ENCODE measurements around the gene GHITM. TPM values are rescaled to one million over a fixed set of nuclear protein-coding genes. Genes with fewer than 3 reads are reported as not detected.
A peak's percentile ranks its signal among the peaks of the same experiment; 100 is the strongest.
"Not testable (repeated sequence)": the region's sequence is repeated elsewhere in the genome, so short reads cannot be mapped to it uniquely, and the experiment has no call there.

Gene GHITM
- total and polyA plus RNA-seq, 5 donors, result 274 to 430 (median 306) TPM

DNA sequence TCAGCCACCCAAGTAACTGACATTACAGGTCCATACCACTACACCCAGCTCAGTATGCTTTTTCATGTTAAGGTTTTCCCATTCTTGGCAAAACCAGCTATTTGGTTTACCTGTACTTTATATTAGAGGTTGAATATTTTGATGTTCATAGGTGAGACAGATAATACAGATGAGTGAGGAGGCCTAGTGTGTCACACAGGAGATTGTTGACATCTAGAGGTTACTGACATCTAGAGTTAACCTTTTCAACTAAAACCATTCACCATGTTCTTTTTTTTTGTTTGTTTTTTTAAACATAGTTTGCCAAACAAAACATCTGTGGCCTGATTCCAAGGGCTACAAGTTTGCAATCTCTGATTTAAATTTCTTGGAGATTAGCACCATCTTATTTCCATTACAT, 8.0 kb downstream of the GHITM start:
- no peak overlapping the region for H3K27ac ChIP-seq (ENCODE audit: low read length)
- no peak overlapping the region for H3K4me3 ChIP-seq (ENCODE audit: low read length)
- intact Hi-C loops (cut with DNase I), result loop anchor here in 2 of 4 donors (5.0 to 10.0 kb wide), 2 partner anchors 57 to 60 kb away; no protein-coding TSS in a partner anchor
- no peak for DNase-seq
- no peak for ATAC-seq
- H3K27me3 ChIP-seq (ENCODE audit: control insufficient read depth, insufficient read depth), result no peaks in the 10 kb centered on the region
- H3K4me1 ChIP-seq (ENCODE audit: control insufficient read depth, insufficient read depth, low read length), result no peaks in the 10 kb centered on the region
- H3K9me3 ChIP-seq (ENCODE audit: control insufficient read depth, low read length), result no peaks in the 10 kb centered on the region

GRCh38 chr10:84148006-84148597, 8.8 kb downstream of the GHITM start:
- not testable (repeated sequence) for ATAC-seq; H3K9me3 ChIP-seq (ENCODE audit: control insufficient read depth, low read length); H3K27me3 ChIP-seq (ENCODE audit: control insufficient read depth, insufficient read depth); H3K27ac ChIP-seq (ENCODE audit: low read length); H3K4me3 ChIP-seq (ENCODE audit: low read length); H3K4me1 ChIP-seq (ENCODE audit: control insufficient read depth, insufficient read depth, low read length)
- DNase-seq, result peak in 1 of 3 donors; percentile 32
- WGBS, result 86% methylated on average over 9 of the region's 9 CpGs
- intact Hi-C loops (cut with DNase I), result loop anchor here in 2 of 4 donors (5.0 to 10.0 kb wide), 2 partner anchors 57 to 59 kb away; no protein-coding TSS in a partner anchor

DNA sequence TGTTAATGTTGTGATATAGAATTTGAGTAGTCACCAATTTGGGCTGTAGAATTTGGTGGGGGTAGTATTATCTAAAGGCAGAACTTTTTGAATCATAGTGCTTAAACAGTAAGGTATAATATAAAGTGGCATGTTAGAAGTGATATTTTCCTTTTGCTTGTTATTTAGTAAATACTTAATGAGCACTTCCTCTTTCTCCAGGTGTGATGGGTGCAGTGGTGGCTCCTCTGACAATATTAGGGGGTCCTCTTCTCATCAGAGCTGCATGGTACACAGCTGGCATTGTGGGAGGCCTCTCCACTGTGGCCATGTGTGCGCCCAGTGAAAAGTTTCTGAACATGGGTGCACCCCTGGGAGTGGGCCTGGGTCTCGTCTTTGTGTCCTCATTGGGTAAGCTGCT, 10.5 kb downstream of the GHITM start:
- H3K4me1 ChIP-seq (ENCODE audit: control insufficient read depth, insufficient read depth, low read length), result no peaks in the 10 kb centered on the region

GRCh38 chr10:84152769-84153168, 13.5 kb downstream of the GHITM start:
- Histone ChIP-seq H3K27me3 (ENCODE audit: control insufficient read depth, insufficient read depth) (no peaks in the 10 kb centered on the region), H3K4me3 (ENCODE audit: low read length) (no peak overlapping the region), H3K9me3 (ENCODE audit: control insufficient read depth, low read length) (no peaks in the 10 kb centered on the region), H3K27ac (ENCODE audit: low read length) (no peak overlapping the region), H3K4me1 (ENCODE audit: control insufficient read depth, insufficient read depth, low read length) (peaks cover 3% of the 10 kb centered on the region)
- intact Hi-C loops (cut with DNase I), result no loop called here
- ATAC-seq (no peak), DNase-seq (no peak)

More for the DNA sequence above, 10.5 kb downstream of the GHITM start:
- Histone ChIP-seq H3K27ac (ENCODE audit: low read length) (no peak overlapping the region), H3K4me3 (ENCODE audit: low read length) (no peak overlapping the region), H3K27me3 (ENCODE audit: control insufficient read depth, insufficient read depth) (no peaks in the 10 kb centered on the region), H3K9me3 (ENCODE audit: control insufficient read depth, low read length) (no peaks in the 10 kb centered on the region)
- DNase-seq (no peak), ATAC-seq (no peak)
- 92% methylated on average over 2 of the region's 2 CpGs for WGBS
- intact Hi-C loops (cut with DNase I), result loop anchor here in 2 of 4 donors (5.0 to 10.0 kb wide), 2 partner anchors 55 to 57 kb away; no protein-coding TSS in a partner anchor

- Histone ChIP-seq H3K9me3 (ENCODE audit: control insufficient read depth, low read length) (no peaks in the 10 kb centered on the region), H3K27me3 (ENCODE audit: control insufficient read depth, insufficient read depth) (no peaks in the 10 kb centered on the region), H3K27ac (ENCODE audit: low read length) (no peak overlapping the region), H3K4me3 (ENCODE audit: low read length) (no peak overlapping the region), H3K4me1 (ENCODE audit: control insufficient read depth, insufficient read depth, low read length) (peaks cover 3% of the 10 kb centered on the region)
- no peak for ATAC-seq
- WGBS, result 91% methylated on average over 4 of the region's 4 CpGs
- DNase-seq, result no peak
- intact Hi-C loops (cut with DNase I), result no loop called here
Observed at GRCh38 chr10:84155521-84155920, 16.2 kb downstream of the GHITM start.

DNA sequence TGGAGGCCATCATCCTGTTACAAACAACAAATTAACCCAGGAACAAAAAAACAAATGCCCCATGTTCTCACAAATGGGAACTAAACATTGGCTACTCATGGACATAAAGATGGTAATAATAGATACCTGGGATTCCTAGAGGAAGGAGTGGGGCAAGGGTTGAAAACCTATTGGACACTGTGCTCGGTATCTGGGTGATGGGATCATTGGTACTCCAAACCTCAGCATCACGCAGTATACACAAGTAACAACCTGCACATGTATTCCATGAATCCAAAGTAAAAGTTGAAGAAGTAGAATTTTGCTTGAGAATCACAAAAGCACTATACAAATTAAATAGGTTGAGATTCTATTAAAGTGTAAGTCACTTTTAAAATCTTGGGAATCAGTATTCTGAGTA, 16.7 kb downstream of the GHITM start:
- WGBS, result 92% methylated on average over 2 of the region's 2 CpGs
- Histone ChIP-seq H3K27me3 (ENCODE audit: control insufficient read depth, insufficient read depth) (no peaks in the 10 kb centered on the region), H3K4me1 (ENCODE audit: control insufficient read depth, insufficient read depth, low read length) (peaks cover 3% of the 10 kb centered on the region), H3K27ac (ENCODE audit: low read length) (no peak overlapping the region), H3K4me3 (ENCODE audit: low read length) (no peak overlapping the region), H3K9me3 (ENCODE audit: control insufficient read depth, low read length) (no peaks in the 10 kb centered on the region)
- intact Hi-C loops (cut with DNase I), result no loop called here
- DNase-seq (no peak), ATAC-seq (no peak)

- intact Hi-C loops (cut with DNase I), result no loop called here
- peaks cover 3% of the 10 kb centered on the region for H3K4me1 ChIP-seq (ENCODE audit: control insufficient read depth, insufficient read depth, low read length)
- no peak overlapping the region for H3K4me3 ChIP-seq (ENCODE audit: low read length)
- DNase-seq (no peak), ATAC-seq (peak; percentile 52 to 73)
- no peaks in the 10 kb centered on the region for H3K27me3 ChIP-seq (ENCODE audit: control insufficient read depth, insufficient read depth)
- 49% methylated on average over 10 of the region's 10 CpGs for WGBS
- H3K27ac ChIP-seq (ENCODE audit: low read length), result no peak overlapping the region
- no peaks in the 10 kb centered on the region for H3K9me3 ChIP-seq (ENCODE audit: control insufficient read depth, low read length)
Observed at GRCh38 chr10:84156768-84157167, 17.5 kb downstream of the GHITM start.

- WGBS, result 79% methylated on average over 2 of the region's 2 CpGs
- intact Hi-C loops (cut with DNase I), result no loop called here
Observed at GRCh38 chr10:84158061-84158460, 18.8 kb downstream of the GHITM start.

DNA sequence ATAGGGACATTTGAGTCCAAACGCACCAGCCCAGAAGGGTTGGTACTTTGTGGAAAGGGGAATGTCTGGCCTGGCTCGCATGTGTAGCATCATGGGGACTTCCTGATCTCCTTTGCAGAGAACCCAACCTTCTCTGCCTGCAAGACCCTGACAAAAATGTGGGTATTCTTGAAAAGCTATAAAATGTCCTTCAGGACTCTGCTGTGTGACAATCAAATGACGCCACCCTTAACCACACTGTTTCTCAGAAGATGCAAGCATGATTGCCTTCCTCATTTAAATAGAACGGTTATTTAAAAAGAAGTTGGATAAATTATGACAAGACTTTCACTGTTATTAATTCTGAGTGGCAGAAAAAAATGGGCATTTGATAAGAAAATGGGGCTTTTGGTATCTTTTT, 19.2 kb downstream of the GHITM start:
- H3K27ac ChIP-seq (ENCODE audit: low read length), result no peak overlapping the region
- DNase-seq (no peak), ATAC-seq (no peak)
- peaks cover 3% of the 10 kb centered on the region for H3K4me1 ChIP-seq (ENCODE audit: control insufficient read depth, insufficient read depth, low read length)
- no peaks in the 10 kb centered on the region for H3K27me3 ChIP-seq (ENCODE audit: control insufficient read depth, insufficient read depth)
- 77% methylated on average over 4 of the region's 4 CpGs for WGBS
- intact Hi-C loops (cut with DNase I), result no loop called here
- no peak overlapping the region for H3K4me3 ChIP-seq (ENCODE audit: low read length)
- no peaks in the 10 kb centered on the region for H3K9me3 ChIP-seq (ENCODE audit: control insufficient read depth, low read length)

More at GRCh38 chr10:84158061-84158460, 18.8 kb downstream of the GHITM start:
- no peaks in the 10 kb centered on the region for H3K27me3 ChIP-seq (ENCODE audit: control insufficient read depth, insufficient read depth)
- ATAC-seq (no peak), DNase-seq (no peak)
- no peak overlapping the region for H3K27ac ChIP-seq (ENCODE audit: low read length)
- no peaks in the 10 kb centered on the region for H3K9me3 ChIP-seq (ENCODE audit: control insufficient read depth, low read length)
- H3K4me3 ChIP-seq (ENCODE audit: low read length), result no peak overlapping the region
- peaks cover 3% of the 10 kb centered on the region for H3K4me1 ChIP-seq (ENCODE audit: control insufficient read depth, insufficient read depth, low read length)

- Histone ChIP-seq H3K4me3 (ENCODE audit: low read length) (no peak overlapping the region), H3K9me3 (ENCODE audit: control insufficient read depth, low read length) (no peaks in the 10 kb centered on the region), H3K27ac (ENCODE audit: low read length) (no peak overlapping the region), H3K27me3 (ENCODE audit: control insufficient read depth, insufficient read depth) (no peaks in the 10 kb centered on the region), H3K4me1 (ENCODE audit: control insufficient read depth, insufficient read depth, low read length) (peaks cover 3% of the 10 kb centered on the region)
- ATAC-seq (peak in 1 of 2 donors; percentile 23), DNase-seq (no peak)
- WGBS, result 33% methylated on average over 9 of the region's 9 CpGs
- intact Hi-C loops (cut with DNase I), result no loop called here
Observed at GRCh38 chr10:84159076-84159685, 19.9 kb downstream of the GHITM start.

DNA sequence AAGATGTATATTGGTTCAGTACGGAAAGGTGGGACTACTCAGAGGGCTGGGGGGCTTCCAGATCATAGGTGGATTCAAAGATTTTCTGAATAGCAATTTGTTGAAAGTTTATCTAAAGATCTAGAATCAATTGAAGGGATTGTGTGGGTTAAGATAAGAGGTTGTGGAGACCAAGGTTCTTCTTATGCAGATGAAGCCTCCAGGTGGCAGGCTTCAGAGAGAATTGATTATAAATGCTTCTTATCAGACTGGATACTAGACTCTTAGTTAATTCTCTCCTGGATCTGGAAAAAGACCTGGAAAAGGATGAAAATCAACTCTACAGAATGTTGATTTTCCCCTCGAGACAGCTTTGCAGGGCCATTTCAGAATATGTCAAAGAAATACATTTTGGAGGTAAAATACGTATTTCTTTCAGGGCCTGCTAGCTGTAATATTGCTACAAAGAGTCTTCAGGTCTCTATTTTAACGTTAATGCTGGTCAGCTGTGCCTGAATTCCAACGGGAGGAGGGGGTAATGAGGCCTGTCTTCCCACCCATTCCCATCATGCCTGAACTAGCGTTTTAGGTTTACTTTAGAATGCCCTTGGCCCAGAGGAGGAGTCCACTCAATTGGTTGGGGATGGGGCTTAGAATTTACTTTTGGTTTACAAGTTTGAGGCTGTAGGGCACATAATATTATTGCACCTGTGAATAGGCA, 21.5 kb downstream of the GHITM start:
- no peaks in the 10 kb centered on the region for H3K9me3 ChIP-seq (ENCODE audit: control insufficient read depth, low read length)
- ATAC-seq (no peak), DNase-seq (no peak)
- peaks cover 3% of the 10 kb centered on the region for H3K4me1 ChIP-seq (ENCODE audit: control insufficient read depth, insufficient read depth, low read length)
- no peak overlapping the region for H3K4me3 ChIP-seq (ENCODE audit: low read length)
- intact Hi-C loops (cut with DNase I), result no loop called here
- H3K27ac ChIP-seq (ENCODE audit: low read length), result no peak overlapping the region
- WGBS, result 47% methylated on average over 6 of the region's 6 CpGs
- no peaks in the 10 kb centered on the region for H3K27me3 ChIP-seq (ENCODE audit: control insufficient read depth, insufficient read depth)
